HepG2 (cell line): ENCODE measurements around the gene PIGC. TPM values are rescaled to one million over a fixed set of nuclear protein-coding genes. Genes with fewer than 3 reads are reported as not detected.

Source experiments
- ARID4A ChIP-seq: sonication (generic); formaldehyde crosslinking; IDR thresholded peaks from 2 replicates; pipeline ENCODE4 v1.5.0; 2020; ENCODE audit warnings: mild to moderate bottlenecking, missing genetic modification reagents, borderline replicate concordance
- ASH2L ChIP-seq: fragments of 300-600, 200-600 bp; sonication (generic); IDR thresholded peaks from 2 replicates; pipeline ENCODE4 v1.7.0; 2017; ENCODE audit warnings: low read depth, mild to moderate bottlenecking, moderate library complexity, mixed read lengths, low read length; ENCODE audit not compliant: insufficient read length
- FOSL2 ChIP-seq: sonication (generic); formaldehyde crosslinking; IDR thresholded peaks from 2 replicates; pipeline ENCODE4 v1.4.0; 2020; ENCODE audit warnings: missing genetic modification reagents
- JUNB ChIP-seq: sonication (generic); formaldehyde crosslinking; IDR thresholded peaks from 2 replicates; pipeline ENCODE4 v1.8.0; 2022; ENCODE audit warnings: missing genetic modification reagents, mild to moderate bottlenecking, borderline replicate concordance
- KMT2B ChIP-seq: IDR thresholded peaks from 2 replicates; pipeline ENCODE4 v1.6.1; 2016; ENCODE audit warnings: missing genetic modification reagents, missing compliant biosample characterization
- MYC ChIP-seq: sonication (generic); formaldehyde crosslinking; IDR thresholded peaks from 2 replicates; pipeline ENCODE4 v1.9.0; 2021; ENCODE audit warnings: missing genetic modification reagents, borderline replicate concordance
- NPAS2 ChIP-seq: sonication (generic); formaldehyde crosslinking; IDR thresholded peaks from 2 replicates; pipeline ENCODE4 v1.8.0; 2022; ENCODE audit warnings: mild to moderate bottlenecking, missing genetic modification reagents, borderline replicate concordance
- NR2F2 ChIP-seq: IDR thresholded peaks from 2 replicates; pipeline ENCODE4 v1.6.1; 2012; ENCODE audit warnings: low read depth, inconsistent platforms, borderline replicate concordance
- PATZ1 ChIP-seq: sonication (generic); formaldehyde crosslinking; IDR thresholded peaks from 2 replicates; pipeline ENCODE4 v1.4.0; 2020; ENCODE audit warnings: missing genetic modification reagents
- REPIN1 ChIP-seq: sonication (generic); formaldehyde crosslinking; IDR thresholded peaks from 2 replicates; pipeline ENCODE4 v1.8.0; 2022; ENCODE audit warnings: missing genetic modification reagents, low read depth, mild to moderate bottlenecking, borderline replicate concordance
- SOX6 ChIP-seq, 2 experiments: fragments of 450-650 bp in 1 of 2; sonication (generic) in 1 of 2; formaldehyde crosslinking in 1 of 2; IDR thresholded peaks; 2 replicates each; pipeline versions ENCODE4 v1.4.0 to v1.6.1; 2017 to 2020; ENCODE audit warnings: antibody characterized with exemption in 1 of 2, mild to moderate bottlenecking in 1 of 2, missing genetic modification reagents in 1 of 2
- SP5 ChIP-seq: IDR thresholded peaks from 2 replicates; pipeline ENCODE4 v1.6.1; 2016; ENCODE audit warnings: low read depth, borderline replicate concordance
- TGIF2 ChIP-seq: IDR thresholded peaks from 2 replicates; pipeline ENCODE4 v1.6.1; 2016; ENCODE audit warnings: control low read depth, missing compliant biosample characterization
- TP53 ChIP-seq: sonication (generic); formaldehyde crosslinking; conservative IDR thresholded peaks from 2 replicates; pipeline ENCODE4 v1.4.0; 2020; ENCODE audit warnings: missing genetic modification reagents
- ZBTB33 ChIP-seq: sonication (generic); formaldehyde crosslinking; IDR thresholded peaks from 2 replicates; pipeline ENCODE4 v1.4.0; 2020; ENCODE audit warnings: missing genetic modification reagents
- ZBTB43 ChIP-seq: sonication (generic); formaldehyde crosslinking; conservative IDR thresholded peaks from 2 replicates; pipeline ENCODE4 v1.4.0; 2020; ENCODE audit warnings: missing genetic modification reagents
- ZNF24 ChIP-seq: fragments of 450-650 bp; IDR thresholded peaks from 2 replicates; pipeline ENCODE4 v1.6.1; 2017; ENCODE audit warnings: antibody characterized with exemption, mild to moderate bottlenecking
- ZNF251 ChIP-seq: sonication (generic); formaldehyde crosslinking; IDR thresholded peaks from 2 replicates; pipeline ENCODE4 v1.9.0; 2021; ENCODE audit warnings: mild to moderate bottlenecking, missing genetic modification reagents
- ZNF644 ChIP-seq: IDR thresholded peaks from 2 replicates; pipeline ENCODE4 v1.6.1; 2016; ENCODE audit warnings: low read depth
- ZNF761 ChIP-seq: sonication (generic); formaldehyde crosslinking; conservative IDR thresholded peaks from 2 replicates; pipeline ENCODE4 v1.4.0; 2020; ENCODE audit warnings: mild to moderate bottlenecking, missing genetic modification reagents
- ZNF883 ChIP-seq: sonication (generic); formaldehyde crosslinking; IDR thresholded peaks from 2 replicates; pipeline ENCODE4 v1.5.1; 2020; ENCODE audit warnings: mild to moderate bottlenecking, missing genetic modification reagents; ENCODE audit errors: not compliant biosample characterization
- ZSCAN30 ChIP-seq: sonication (generic); formaldehyde crosslinking; IDR thresholded peaks from 2 replicates; pipeline ENCODE4 v1.5.0; 2020; ENCODE audit warnings: mild to moderate bottlenecking, missing genetic modification reagents
- polyA plus RNA-seq, 8 experiments: library from polyadenylated mRNA; depleted of rRNA in 3 of 8; stranded (reverse) in 7 of 8; unstranded in 1 of 8; fragments of >200 nt; fragmentation: Illumina TruSeq in 4 of 8; extraction: Trizol in 4 of 8; gene quantifications; 2 replicates each; pipeline versions ENCODE4 v1.2.1 to v1.2.3, GENCODE V29; 2011 to 2016; ENCODE audit warnings: low read depth in 4 of 8, missing spikeins in 1 of 8, mixed read lengths in 1 of 8; ENCODE audit not compliant: insufficient read depth in 1 of 8
- total RNA-seq, 5 experiments: library from RNA; depleted of rRNA; stranded (reverse); fragments of >200 nt; fragmentation: Illumina TruSeq; extraction: Trizol; gene quantifications; 2 replicates each; pipeline ENCODE4 v1.2.3, GENCODE V29; 2016; ENCODE audit warnings: low read depth in 1 of 5

Gene PIGC
- total and polyA plus RNA-seq, 2 of the 13 experiments (the other 11 are each of a cell fraction or from before 2014, with no cell fraction given) = 26.7 to 29.5 TPM

GRCh38 chr1:172470149-172470548 lies 26.3 kb upstream of the PIGC start (continued):
- TF ChIP-seq ZNF24 (no peak), NR2F2 (no peak), TP53 (CRISPR knock-in tag) (no peak), ZBTB33 (CRISPR knock-in tag) (no peak), ASH2L (peak; percentile 76), TGIF2 (CRISPR knock-in tag) (no peak; the same call in 1 of the 2 replicates), ZNF251 (no peak), ZNF644 (CRISPR knock-in tag) (peak; percentile 85), SOX6 (IDR thresholded peaks at IDR 0.05) (no peak), SOX6 (CRISPR knock-in tag; IDR thresholded peaks at IDR 0.05) (peak; percentile 87), ZNF883 (CRISPR knock-in tag) (no peak), PATZ1 (CRISPR knock-in tag) (peak; percentile 55; the same call in 1 of the 2 replicates), JUNB (no peak), ZBTB43 (no peak), REPIN1 (CRISPR knock-in tag) (no peak), KMT2B (peak; percentile 45; the same call in 1 of the 2 replicates), ZSCAN30 (no peak), SP5 (CRISPR knock-in tag) (peak; percentile 31; the same call in 1 of the 2 replicates), NPAS2 (no peak), MYC (no peak), ZNF761 (CRISPR knock-in tag) (no peak), ARID4A (CRISPR knock-in tag) (peak; percentile 23; the same call in 1 of the 2 replicates), FOSL2 (peak; percentile 54)
